ENCODE measurements around the gene GPR152. TPM values are rescaled to one million over a fixed set of nuclear protein-coding genes. Genes with fewer than 3 reads are reported as not detected.

Gene GPR152
- total and polyA plus RNA-seq, 7 donors, result not detected

DNA sequence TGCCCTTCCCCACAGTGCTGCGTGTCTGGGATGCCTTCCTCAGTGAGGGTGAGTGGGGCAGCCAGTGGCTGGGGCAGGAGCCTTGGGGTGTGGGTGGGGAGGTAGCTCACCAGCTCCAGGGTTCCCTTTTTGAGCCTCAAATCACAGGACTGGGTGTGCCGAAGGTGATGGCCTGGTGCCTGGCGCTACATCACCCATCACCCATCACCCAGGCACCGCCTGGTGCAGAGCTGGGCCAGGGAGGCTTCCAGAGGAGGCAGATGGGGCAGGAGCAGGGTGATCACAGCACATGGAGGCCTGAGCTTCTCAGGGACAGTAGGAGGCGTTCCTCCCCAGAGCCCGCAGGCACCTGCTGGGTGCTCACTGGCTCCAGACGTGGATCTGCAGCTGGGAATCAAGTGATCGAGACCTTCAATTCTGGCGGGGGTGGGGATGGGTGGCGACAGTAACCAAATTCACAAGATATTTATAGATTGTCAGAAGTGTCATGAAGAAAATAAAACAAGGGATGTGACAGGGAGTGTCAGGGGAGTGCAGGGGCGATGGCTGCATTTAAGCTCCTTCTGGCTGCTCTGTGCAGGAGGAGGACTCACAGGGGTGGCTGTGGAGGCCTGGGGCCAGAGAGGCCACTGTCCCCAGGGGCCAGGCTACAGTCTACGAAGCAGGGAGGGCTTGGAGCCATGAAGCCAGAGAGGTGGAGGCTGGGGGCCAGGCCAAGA lies 45.4 kb downstream of the GPR152 start:
- WGBS, 2 donors, result 43 to 48% methylated on average over 12 of the region's 12 CpGs
- intact Hi-C loops (cut with DNase I), result no loop called here

GRCh38 chr11:67406420-67406968 lies 46.0 kb downstream of the GPR152 start:
- Histone ChIP-seq H3K4me1 (peaks cover 0 to 14% (median 7%) of the 10 kb centered on the region in 4 donors), H3K4me3 (no peak overlapping the region), H3K27ac (no peak overlapping the region), H3K27me3 (peaks cover 26 to 80% (median 46%) of the 10 kb centered on the region in 3 donors), H3K36me3 (no peaks in the 10 kb centered on the region), H3K9me3 (no peaks in the 10 kb centered on the region)
- intact Hi-C loops (cut with DNase I), result no loop called here
- DNase-seq, result no peak
- no peak for TF ChIP-seq POLR2A (IDR thresholded peaks at IDR 0.05)
- no peak for TF ChIP-seq POLR2AphosphoS5 (IDR thresholded peaks at IDR 0.05)
- TF ChIP-seq, protein P1, sequence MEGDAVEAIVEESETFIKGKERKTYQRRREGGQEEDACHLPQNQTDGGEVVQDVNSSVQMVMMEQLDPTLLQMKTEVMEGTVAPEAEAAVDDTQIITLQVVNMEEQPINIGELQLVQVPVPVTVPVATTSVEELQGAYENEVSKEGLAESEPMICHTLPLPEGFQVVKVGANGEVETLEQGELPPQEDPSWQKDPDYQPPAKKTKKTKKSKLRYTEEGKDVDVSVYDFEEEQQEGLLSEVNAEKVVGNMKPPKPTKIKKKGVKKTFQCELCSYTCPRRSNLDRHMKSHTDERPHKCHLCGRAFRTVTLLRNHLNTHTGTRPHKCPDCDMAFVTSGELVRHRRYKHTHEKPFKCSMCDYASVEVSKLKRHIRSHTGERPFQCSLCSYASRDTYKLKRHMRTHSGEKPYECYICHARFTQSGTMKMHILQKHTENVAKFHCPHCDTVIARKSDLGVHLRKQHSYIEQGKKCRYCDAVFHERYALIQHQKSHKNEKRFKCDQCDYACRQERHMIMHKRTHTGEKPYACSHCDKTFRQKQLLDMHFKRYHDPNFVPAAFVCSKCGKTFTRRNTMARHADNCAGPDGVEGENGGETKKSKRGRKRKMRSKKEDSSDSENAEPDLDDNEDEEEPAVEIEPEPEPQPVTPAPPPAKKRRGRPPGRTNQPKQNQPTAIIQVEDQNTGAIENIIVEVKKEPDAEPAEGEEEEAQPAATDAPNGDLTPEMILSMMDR (IDR thresholded peaks at IDR 0.05), result no peak
- no peak for TF ChIP-seq EP300 (IDR thresholded peaks at IDR 0.05)
- WGBS, 2 donors, result 81 to 84% methylated on average over 18 of the region's 18 CpGs

More for the DNA sequence above, 45.4 kb downstream of the GPR152 start:
- no peaks in the 10 kb centered on the region for H3K9me3 ChIP-seq
- DNase-seq, result no peak
- H3K4me3 ChIP-seq, result no peak overlapping the region
- TF ChIP-seq POLR2AphosphoS5 (IDR thresholded peaks at IDR 0.05) (no peak), EP300 (IDR thresholded peaks at IDR 0.05) (no peak), POLR2A (IDR thresholded peaks at IDR 0.05) (no peak)
- TF ChIP-seq, protein P1 (IDR thresholded peaks at IDR 0.05), result no peak
- H3K4me1 ChIP-seq, result peaks cover 0 to 11% (median 5%) of the 10 kb centered on the region in 4 donors
- H3K27me3 ChIP-seq, result peaks cover 26 to 86% (median 50%) of the 10 kb centered on the region in 3 donors
- no peak overlapping the region for H3K27ac ChIP-seq
- H3K36me3 ChIP-seq, result no peaks in the 10 kb centered on the region

DNA sequence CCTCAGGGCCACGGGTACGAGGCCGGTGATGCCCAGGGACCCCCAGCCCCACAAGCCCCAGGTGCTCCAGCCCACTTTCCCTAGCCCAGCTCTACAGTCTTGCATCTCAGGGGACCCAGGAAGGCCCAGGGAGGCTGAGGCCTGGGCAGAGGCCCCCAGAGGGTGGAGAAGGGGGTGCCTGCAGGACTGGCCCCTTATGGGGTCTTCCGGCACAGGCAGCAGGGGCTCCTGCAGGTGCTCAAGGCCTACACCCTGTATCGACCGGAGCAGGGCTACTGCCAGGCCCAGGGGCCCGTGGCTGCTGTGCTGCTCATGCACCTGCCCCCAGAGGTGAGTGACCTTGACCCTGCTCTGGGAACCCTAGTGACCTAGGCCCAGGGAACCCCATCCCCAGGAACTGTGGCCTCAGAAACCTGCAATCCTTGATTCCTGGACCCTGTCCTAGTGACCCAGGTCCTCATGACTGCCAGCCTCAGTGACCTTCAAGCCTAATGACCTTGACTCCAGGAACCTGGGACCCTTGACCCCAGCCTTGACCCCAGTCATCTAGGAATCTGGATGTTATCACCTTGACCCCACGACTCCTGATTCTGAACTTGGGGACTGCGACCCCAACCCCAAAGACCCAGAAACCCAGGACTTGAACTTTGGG lies 46.7 kb downstream of the GPR152 start:
- peaks cover 0 to 19% (median 8%) of the 10 kb centered on the region in 4 donors for H3K4me1 ChIP-seq

GRCh38 chr11:67405196-67405567 lies 47.3 kb downstream of the GPR152 start:
- intact Hi-C loops (cut with DNase I), result no loop called here
- WGBS, 2 donors, result 74 to 93% methylated on average over 6 of the region's 6 CpGs
- Histone ChIP-seq H3K4me1 (peaks cover 0 to 25% (median 15%) of the 10 kb centered on the region in 4 donors), H3K36me3 (no peaks in the 10 kb centered on the region), H3K4me3 (no peak overlapping the region), H3K9me3 (no peaks in the 10 kb centered on the region), H3K27me3 (peaks cover 18 to 67% (median 33%) of the 10 kb centered on the region in 3 donors), H3K27ac (no peak overlapping the region)
- no peak for DNase-seq
- TF ChIP-seq EP300 (IDR thresholded peaks at IDR 0.05), result no peak
- TF ChIP-seq, protein P1 (IDR thresholded peaks at IDR 0.05), result no peak
- TF ChIP-seq POLR2A (IDR thresholded peaks at IDR 0.05), result no peak
- no peak for TF ChIP-seq POLR2AphosphoS5 (IDR thresholded peaks at IDR 0.05)

More for the DNA sequence above, 46.7 kb downstream of the GPR152 start:
- intact Hi-C loops (cut with DNase I), result no loop called here
- H3K27me3 ChIP-seq, result peaks cover 21 to 73% (median 39%) of the 10 kb centered on the region in 3 donors
- no peaks in the 10 kb centered on the region for H3K36me3 ChIP-seq
- DNase-seq, result no peak
- H3K4me3 ChIP-seq, result no peak overlapping the region
- H3K27ac ChIP-seq, result no peak overlapping the region
- WGBS, 2 donors, result 82 to 93% methylated on average over 9 of the region's 9 CpGs
- TF ChIP-seq POLR2A (IDR thresholded peaks at IDR 0.05) (no peak), EP300 (IDR thresholded peaks at IDR 0.05) (no peak), POLR2AphosphoS5 (IDR thresholded peaks at IDR 0.05) (no peak)
- TF ChIP-seq, protein P1 (IDR thresholded peaks at IDR 0.05), result no peak
- no peaks in the 10 kb centered on the region for H3K9me3 ChIP-seq

Measured in sigmoid colon (tissue), 7 donors.